ENCODE measurements around the gene INHA.

INHA gene

DNA sequence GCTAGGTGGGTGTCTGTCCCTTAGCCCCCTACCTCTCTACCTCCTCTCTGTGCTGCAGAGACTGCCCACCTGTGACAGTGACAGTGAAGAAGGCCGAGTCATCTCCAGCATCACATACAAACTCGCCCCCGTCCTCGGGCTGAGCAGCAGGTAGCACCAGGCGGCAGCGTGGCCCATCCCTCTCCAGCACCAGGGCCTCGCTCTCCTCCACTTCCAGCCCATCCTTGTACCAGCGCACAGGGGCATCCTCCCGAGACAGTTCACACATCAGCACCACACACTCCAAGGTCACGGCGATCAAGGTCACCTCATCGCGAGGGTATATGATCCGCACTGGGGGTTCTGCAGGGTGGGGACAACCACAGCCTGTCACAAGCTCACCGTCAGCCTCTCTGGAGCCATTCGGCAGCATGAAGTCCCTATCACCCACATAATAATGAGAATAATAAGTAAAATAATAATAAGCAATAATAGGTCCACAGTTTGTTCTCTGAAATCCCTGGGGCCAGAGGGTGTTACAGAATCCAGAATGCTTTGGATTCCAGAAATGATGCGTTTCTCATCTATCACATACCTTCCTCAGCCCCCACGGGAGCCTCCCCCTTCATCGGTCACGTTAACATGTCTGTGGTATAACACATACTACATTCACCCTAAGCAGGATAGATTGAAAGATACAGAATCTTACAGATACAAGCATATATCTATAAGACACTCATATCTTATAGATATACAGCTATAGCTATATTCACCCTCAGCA lies 12.8 kb upstream of the INHA start:
- no peak for DNase-seq (ENCODE audit: low spot score)

DNA sequence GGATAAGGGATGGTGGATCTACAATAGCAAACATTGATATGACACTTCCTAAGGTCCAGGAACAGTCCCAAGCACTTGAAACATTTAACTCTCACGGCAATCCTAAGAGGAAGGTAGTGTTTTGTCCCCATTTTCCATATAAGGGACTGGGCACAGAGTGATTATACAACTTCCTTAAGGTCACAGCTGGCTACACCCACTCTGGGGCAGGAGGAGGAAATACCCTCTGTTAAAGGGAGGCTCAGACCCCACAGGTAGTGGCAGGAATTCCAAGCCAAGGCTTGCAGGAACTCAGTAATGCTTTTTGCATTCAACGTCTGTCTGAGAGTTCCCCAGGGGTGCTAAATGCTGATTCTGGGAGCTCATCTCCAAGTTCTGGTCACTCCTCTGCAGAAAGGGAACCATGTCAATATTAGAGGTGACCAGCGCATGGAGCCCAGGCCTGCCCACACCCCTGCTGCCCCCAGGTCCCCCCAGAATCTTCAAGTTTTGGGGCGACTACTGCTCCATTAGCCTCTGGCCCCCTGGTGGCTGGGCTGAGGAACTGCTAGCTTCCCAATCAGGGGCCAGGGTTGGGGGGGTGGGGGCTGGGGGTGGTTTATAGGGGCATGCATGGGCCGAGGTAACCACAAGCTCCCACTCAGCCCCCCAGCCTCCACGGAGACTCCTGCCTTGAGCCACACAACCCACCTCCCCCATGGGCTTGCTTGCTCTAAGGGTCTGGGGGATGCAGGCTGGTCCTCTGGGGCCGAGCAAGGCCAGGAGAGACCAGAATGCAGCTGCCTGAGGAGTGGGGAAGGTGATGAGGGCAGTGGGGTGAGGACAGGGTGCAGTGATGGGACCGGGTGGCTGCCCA lies 11.8 kb upstream of the INHA start:
- DNase-seq (ENCODE audit: low spot score): peak; percentile 72

DNA sequence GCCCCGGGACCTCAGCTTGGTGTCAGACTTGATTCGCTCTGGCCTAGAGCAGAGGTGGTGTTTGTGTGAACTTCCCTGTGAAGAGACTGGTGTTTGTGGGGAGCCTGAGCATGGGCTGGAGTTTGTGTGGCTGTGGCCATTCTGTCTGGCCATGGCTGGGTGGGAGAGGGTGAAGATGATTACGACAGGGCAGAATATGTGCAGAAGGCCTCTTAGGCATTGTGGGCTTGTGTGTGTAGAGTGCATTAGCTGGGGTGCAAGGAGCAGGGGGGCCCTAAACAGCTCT lies 11.3 kb upstream of the INHA start:
- no peak for DNase-seq (ENCODE audit: low spot score)

DNA sequence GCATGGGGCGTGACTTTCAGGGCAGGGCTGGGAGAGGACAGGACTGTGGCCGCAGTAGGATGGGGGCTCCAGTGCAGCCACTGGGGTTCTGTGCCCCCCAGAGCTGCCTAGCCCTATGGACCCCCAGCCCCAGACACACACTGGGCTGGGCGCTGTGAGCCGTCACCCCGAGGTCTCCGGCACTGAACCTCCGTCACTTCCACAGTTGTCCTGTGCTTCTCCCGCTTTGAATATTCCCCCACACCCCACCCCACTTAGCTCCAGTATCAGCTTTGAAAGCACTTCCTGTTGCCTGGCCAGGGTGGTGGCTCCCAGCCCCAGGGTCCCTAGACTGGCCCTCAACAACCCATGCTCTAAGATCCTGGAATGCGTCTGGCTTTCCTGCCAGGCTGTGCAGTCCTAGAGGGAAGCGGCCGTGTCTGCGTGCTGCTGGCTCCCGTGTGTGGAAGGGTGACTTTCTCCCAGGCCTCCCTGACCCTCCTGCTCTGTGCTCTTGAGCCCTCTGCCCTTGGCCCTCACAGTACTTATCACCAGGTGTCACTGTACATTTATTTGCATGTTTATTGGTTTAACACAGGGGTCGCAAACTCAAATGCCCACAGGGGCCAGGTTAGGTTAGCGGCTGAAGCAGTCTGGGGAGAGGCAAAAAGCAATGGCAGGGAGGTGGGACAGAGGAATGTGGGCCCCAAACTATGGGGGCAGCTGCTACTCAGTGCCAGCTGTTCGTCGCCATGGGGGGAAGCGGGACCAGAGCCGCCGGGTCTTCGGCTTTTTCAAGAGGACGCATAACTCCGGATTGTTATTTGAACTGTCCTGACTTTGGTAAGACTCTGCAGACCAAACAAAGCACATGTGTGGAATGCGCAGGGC lies 10.7 kb upstream of the INHA start:
- no peak for DNase-seq (ENCODE audit: low spot score)

DNA sequence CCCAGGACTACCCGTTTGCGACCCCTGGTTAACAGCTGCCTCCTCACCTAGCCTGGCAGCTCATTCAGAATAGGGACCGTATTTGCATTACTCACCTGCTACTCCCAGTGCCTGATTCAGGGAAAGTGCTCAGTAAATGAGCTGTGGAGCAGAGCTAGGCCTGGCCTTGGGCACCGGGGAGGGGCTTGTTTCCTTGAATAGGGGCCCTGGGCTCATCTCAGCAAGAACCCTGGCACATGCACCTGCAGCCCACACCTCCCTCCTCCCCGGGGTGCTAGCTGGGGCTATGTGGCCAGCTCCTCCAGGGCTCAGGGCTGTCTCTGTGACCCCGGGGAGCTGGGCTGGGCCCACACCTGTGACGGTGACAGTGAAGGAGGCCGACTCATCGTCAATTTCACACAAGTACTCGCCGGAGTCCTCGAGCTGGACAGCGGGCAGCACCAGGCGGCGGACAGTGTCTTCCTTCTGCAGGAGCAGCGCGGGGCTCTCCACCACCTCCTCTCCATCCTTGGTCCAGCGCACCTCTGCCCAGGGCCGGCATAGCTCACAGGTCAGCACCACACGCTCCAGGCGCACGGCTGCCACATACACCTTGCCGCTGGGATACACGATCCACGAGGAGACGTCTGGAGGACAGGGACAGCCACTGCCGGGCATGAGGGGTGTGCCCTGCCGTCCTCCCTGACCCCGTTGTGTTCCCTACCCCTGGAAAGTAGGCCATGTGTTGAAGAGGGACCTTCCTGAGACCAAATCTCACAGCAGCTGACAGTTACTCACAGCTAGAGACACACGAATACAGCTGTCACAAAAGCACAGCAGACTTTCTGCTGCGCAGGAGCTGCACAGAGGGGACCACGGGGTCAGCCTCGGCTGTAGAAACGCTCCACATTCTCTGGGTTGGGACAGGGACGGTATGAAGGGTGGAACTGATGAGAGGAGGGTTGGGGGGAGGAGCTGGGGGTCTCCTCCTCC lies 9.8 kb upstream of the INHA start:
- no peak for DNase-seq (ENCODE audit: low spot score)

DNA sequence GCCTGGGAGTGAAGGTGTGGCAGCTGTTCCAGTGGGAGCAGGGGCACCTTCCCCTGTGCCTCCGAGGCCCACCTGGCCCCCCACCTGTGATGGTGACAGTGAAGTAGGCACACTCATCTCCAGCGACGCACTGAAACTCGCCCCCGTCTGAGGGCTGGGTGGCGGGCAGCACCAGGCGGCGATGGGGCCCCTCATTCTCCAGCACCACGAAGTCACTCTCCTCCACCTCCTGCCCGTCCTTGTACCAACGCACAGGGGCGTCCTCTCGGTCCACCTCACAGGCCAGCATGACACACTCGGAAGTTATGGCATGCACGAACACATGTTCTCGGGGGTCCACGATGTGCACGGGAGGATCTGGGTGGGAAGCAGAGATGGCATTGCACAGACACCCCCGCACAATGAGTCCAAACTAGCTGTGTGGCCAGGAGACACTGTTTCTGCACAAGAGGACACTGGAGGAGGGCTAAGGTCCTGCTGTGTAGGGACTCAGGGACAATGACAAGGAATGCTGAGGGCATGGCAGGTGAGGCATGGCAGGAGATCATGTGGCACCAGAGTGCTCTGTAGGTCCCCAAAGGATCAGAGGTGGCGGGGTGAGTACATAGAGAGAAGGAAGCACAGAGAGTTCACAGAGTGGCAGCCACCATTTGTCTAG lies 8.7 kb upstream of the INHA start:
- no peak for DNase-seq (ENCODE audit: low spot score)

DNA sequence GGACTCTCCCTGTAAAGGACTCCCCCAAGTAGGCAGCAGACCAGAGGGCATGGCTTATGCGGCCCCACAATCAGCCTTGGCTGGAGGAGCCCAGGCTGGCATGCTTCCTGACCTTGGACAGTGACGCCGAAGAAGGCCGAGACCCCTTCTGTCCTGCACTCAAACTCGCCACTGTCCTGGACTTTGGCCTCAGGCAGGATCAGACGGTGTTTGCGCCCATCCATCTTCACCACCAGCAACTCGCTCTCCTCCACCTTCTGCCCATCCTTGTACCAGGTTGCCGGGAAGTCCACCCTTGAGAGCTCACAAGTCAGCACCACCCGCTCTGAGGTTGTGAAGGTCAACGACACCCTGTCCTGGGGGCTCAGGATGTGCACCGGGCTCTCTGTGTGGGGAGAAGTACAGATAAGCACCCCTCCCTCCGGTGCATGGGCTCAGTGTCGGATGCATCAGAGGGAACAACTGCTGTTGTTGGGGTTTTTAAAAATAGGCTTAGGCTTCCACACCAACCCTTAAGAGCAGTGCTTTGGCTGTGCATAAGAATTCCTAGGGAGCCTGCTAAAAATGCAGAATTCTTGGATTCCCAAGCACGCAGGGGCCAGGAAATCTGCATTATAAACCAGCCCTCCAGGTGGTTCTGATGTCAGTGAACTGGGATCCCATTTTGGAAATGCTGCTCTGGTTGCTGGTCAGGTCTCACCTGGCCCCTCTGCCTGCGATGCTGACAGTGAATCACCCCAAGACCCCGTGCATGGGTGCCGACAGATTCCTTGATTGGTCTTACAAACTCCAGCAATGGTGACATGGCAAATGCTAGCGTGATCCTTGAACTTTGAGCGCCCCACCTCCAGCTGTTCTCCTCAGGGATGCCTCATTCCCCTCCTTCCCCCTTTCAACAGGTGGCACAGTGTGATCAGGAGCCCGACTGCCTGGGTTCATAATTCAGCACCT lies 6.7 kb upstream of the INHA start:
- no peak for DNase-seq (ENCODE audit: low spot score)

DNA sequence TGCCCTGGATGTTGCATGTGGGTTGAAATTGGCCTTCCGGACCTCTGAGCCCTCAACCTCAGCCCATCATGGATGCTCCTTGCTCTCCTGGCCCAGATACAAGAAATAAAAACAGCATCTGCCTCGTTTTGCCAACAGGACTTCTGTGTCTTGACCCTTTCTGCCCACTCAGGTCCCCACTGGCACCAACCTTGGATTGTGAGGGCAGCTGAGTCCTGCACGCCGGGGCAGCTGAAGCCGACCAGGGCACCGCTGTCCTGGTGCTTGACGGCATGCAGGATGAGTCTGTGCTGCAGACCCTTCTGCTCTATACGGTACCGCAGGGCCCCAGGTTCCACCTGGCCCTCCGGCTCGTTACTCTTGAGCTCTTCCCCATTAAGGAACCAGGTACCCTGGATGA lies 5.5 kb upstream of the INHA start:
- DNase-seq (ENCODE audit: low spot score): peak; percentile 8

DNA sequence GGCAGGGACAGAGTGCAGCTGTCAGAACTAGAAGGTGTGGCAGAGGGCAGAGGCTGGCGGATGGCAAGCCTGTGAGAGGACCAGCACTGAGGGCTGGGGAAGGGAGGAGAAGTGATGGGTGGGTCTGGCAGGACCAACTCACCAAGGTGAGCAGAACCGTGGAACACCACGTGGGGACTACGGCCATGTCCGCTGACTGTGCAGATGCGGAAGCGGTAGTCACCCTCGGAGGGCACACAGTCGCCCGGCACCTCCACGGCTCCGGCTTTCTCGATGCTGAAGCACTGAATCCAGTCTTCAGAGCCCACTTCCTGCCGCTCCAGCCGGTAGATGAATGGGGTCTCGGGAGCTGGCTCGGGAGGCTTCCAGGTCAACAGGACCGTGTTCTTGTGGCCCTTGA lies 5.0 kb upstream of the INHA start:
- peak; percentile 17 for DNase-seq (ENCODE audit: low spot score)

DNA sequence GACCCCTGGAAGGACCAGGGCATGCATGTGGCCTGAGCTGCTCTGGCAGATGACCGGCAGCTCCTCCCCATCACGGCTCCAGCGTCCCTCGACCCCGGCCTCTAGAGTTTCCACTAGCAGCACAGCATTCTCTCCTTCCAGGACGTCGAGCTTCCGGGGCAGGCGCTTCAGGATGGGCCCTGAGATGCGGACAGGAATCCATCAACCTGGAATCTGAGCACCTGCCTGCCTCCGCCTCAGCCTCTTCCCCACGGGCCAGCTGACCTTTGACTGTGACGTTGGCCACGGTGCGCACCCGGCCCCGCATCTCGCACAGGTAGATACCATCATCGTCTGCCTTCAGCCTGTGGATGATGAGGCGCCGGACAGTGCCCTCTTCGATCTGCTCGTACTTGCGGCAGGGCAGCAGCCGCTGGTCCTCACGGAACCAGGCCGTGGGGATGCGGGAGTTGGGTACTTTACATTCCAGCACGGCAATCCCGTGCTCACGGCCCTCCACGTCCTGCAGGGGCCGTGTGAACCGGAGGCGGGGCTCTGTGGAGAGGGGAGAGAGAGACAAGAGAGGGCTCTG lies 4.2 kb upstream of the INHA start:
- no peak for DNase-seq (ENCODE audit: low spot score)

DNA sequence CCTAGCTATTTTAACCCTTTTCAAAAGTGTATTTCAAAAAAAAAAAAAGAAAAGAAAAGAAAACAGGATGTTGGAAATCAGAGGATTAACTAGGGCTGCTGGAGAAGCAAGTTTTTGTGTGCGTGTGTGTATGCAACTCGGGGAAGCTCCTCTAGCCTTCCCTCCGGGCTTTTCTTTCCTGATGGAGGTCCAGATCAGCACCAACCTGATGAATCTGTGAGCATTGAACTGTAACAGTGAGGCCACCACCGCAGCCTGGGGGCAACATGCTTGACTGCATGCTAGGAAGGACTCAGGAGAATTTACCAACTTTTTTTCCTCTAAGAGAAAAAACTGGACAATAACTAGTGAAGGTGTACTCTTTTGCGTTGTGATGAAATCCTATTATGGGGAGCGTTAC lies 3.1 kb upstream of the INHA start:
- no peak for DNase-seq (ENCODE audit: low spot score)

DNA sequence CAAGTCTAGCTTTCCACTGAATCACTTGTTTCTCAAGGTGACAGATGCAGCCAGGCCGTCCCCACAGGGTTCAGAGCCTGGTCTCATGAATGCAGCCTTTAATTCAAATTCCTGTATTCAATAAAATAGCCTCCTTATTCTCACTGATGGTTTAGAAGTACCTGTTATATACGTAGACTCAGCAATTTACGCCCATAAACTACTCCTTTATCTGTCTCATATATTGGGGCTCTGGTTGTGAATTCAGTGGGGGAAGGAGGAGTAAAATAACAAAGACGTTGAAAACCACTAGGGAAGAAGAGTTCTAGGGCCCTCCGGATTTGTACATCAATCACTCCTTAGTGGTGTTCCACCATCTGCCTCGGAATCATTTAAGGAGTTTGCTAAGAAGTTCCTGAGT lies 2.5 kb upstream of the INHA start:
- DNase-seq (ENCODE audit: low spot score): no peak

DNA sequence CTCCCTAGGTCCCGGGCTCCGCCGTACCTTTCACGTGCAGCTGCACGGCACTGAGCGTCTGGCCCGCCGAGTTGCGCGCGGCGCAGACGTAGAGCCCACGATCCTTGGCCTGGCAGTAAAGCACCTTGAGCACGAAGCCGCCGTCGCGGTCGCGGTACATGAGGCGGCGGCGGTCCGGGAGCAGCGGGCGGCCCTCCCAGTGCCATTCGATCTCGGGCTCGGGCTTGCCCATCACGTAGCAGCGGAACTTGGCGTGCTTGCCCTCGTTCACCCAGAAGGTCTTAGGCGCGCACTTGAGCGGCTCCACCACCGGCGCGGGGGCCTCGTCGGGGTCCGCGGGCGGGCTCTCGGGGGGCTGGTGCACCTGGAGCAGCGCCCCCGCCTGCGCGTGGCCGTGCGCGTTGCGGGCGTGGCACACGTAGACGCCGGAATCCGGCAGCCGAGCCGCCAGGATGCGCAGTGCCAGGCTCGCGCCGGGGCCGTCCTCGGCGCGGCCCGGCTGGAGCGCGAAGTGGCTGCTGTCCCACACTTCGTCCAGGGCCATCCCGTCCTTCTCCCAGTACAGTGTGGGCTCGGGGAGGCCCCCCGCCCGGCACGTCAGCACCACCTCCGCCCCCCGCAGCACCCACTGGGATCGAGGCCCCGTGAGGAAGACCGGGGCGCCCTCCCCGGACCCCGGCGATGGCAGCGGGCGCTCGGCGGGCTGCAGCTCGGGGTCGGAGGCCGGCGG lies 1.8 kb upstream of the INHA start:
- DNase-seq (ENCODE audit: low spot score): peak; percentile 71

DNA sequence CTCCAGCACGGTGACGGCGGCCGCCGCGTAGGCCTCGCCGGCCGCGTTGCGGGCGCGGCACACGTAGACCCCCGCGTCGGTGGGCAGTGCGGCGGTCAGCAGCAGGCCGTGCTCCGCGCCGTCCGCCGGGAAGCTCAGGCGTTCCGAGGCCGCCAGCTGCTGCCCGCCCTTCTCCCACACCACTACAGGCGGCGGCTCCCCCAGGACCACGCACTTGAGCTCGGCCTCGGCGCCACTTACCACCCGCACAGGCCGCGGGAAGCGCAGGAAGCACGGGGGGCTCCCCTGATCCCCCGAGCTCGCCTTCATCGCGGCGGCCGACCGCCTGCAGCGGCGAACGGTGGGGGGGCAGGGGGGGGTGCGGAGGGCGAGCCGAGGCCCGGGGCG lies 1.2 kb upstream of the INHA start:
- peak; percentile 52 for DNase-seq (ENCODE audit: low spot score)

DNA sequence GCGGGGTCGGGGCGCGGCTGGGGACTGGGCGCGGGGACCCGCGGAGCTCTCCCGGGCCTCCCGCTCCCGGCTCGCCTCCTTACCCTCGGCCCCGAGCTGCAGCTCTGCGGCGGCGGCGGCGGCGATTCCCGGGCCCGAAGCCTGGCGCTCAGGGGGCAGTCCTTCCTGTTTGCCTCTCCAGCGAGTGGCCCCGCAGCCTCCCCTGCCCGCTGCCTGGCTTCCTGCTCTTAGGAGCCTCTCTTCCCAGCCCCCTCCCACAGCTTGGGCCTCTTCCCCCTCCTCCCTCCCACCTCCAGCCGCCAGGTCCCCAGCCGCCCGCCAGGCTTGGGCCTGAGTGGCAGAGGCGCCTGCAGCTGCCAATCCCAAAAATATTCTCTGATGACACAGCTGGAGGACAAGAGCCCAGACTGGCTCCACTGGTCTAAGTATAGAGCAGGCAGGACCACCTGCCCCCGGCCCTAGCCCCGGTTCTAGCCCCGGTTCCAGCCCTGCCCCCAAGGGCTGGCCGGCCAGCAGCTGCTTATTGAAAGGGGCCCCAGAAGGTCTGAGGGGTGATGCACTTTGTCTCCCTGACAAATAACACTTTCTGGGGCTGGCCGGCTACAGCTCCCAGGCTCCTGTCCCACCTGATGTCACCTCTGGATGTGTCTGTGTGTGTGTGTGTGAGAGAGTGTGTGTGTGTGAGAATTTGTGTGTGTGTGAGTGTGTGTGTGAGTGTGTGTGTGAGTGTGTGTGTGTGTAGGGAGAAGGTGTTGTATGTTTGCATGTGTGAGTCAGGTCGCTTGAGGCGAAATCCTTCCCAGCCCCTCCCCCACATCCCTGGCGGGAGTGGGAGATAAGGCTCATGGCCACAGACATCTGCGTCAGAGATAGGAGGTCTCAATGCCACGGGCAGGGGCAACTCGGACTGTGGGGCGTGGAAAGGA lies 536 bp upstream of the INHA start, which contains the start of gene OBSL1:
OBSL1 (minus strand) TSS at position 229 of the 926 bp plus-strand sequence. CDS start 307 bp downstream, outside the sequence.
- DNase-seq (ENCODE audit: low spot score): peak; percentile 74

DNA sequence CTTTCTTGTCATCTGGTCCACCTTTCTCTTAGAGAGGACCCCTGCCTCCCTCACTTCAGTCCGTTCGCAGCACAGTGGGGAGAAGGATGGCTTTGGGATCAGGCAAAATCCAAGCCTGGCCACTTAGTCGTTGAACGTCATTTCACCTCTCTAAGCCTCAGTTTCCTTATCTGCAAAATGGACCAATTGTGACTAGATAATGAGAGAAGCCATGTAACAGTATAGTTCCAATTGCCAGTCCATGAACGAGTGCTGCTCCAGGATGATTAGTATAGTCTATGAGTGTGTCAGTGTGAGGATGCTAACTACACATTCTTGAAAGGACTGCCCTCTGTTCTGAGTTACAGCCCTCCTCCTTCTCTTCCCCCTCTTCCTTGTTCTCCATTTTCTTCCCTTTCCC lies 1.1 kb downstream of the INHA start:
- no peak for DNase-seq (ENCODE audit: low spot score)

DNA sequence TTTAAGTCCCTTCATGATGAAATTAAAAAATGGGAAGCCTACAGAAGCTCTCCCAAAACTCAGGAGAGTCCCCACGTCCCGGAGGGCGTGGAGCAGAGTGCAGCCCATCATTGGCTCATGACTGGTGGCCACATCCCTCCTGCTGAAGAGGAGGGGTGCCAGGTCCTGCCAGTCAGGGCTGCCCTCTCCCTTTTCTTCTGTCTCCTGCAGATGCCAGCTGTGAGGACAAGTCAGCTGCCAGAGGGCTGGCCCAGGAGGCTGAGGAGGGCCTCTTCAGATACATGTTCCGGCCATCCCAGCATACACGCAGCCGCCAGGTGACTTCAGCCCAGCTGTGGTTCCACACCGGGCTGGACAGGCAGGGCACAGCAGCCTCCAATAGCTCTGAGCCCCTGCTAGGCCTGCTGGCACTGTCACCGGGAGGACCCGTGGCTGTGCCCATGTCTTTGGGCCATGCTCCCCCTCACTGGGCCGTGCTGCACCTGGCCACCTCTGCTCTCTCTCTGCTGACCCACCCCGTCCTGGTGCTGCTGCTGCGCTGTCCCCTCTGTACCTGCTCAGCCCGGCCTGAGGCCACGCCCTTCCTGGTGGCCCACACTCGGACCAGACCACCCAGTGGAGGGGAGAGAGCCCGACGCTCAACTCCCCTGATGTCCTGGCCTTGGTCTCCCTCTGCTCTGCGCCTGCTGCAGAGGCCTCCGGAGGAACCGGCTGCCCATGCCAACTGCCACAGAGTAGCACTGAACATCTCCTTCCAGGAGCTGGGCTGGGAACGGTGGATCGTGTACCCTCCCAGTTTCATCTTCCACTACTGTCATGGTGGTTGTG lies 2.6 kb downstream of the INHA start:
- no peak for DNase-seq (ENCODE audit: low spot score)
